NT2/D1 (cell line): ENCODE results near the gene SLC36A3.

Experiments used
- DNase-seq: peaks from one replicate; pipeline ENCODE4 v3.0.0-alpha.2; 2011; ENCODE audit warnings: low read depth, low spot score
- H3K27me3 ChIP-seq: 2 replicates; pipeline ENCODE4 v1.6.0; 2011; ENCODE audit warnings: mild to moderate bottlenecking; ENCODE audit not compliant: insufficient read length, insufficient read depth
- H3K36me3 ChIP-seq: 2 replicates; pipeline ENCODE4 v1.6.1; 2011; ENCODE audit warnings: mild to moderate bottlenecking, low read length, mixed read lengths; ENCODE audit not compliant: insufficient read depth, insufficient read length
- H3K4me1 ChIP-seq: 2 replicates; pipeline ENCODE4 v1.5.1; 2011; ENCODE audit not compliant: insufficient read depth, insufficient read length
- H3K4me3 ChIP-seq: 2 replicates; pipeline ENCODE4 v1.5.1; 2011; ENCODE audit warnings: low read depth; ENCODE audit not compliant: insufficient read length
- H3K9ac ChIP-seq: 2 replicates; pipeline ENCODE4 v1.6.0; 2011; ENCODE audit warnings: low read depth; ENCODE audit not compliant: insufficient read length
- H3K9me3 ChIP-seq: 2 replicates; pipeline ENCODE4 v1.5.1; 2011; ENCODE audit warnings: mild to moderate bottlenecking, low read length; ENCODE audit not compliant: insufficient read depth
- SUZ12 ChIP-seq: IDR thresholded peaks from 2 replicates; pipeline ENCODE4 v1.6.1; 2011; ENCODE audit not compliant: insufficient read length, insufficient read depth; ENCODE audit errors: extremely low read depth
- YY1 ChIP-seq: IDR thresholded peaks from 2 replicates; pipeline ENCODE4 v1.6.1; 2011; ENCODE audit not compliant: insufficient read length, insufficient read depth
- ZNF274 ChIP-seq: IDR thresholded peaks from 2 replicates; pipeline ENCODE4 v1.6.1; 2011; ENCODE audit warnings: mild to moderate bottlenecking, low read depth, low read length

Gene SLC36A3

DNA sequence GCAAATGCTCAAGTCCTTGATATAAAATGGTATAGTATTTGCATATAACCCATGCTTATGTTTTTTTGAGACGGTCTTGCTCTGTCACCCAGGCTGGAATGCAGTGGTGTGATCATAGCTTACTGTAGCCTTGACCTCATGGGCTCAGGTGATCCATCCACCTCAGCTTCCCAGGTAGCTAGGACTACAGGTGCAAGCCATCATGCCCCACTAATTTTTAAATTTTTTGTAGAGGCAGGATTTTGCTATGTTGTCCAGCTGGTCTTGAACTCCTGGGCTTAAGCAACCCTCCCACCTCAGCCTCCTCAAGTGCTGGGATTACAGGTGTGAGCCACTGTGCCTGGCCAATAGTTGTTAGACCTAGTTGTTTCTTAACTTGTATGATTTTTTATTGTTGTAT is 17.3 kb downstream of the SLC36A3 start:
- H3K4me1 ChIP-seq = no peaks in the 10 kb centered on the region
- no peaks in the 10 kb centered on the region for H3K27me3 ChIP-seq
- TF ChIP-seq YY1 = no peak
- no peak for TF ChIP-seq SUZ12
- no peak for TF ChIP-seq ZNF274
- H3K36me3 ChIP-seq = no peaks in the 10 kb centered on the region
- no peaks in the 10 kb centered on the region for H3K9me3 ChIP-seq
- H3K9ac ChIP-seq = no peak overlapping the region
- no peak overlapping the region for H3K4me3 ChIP-seq
- DNase-seq = no peak

DNA sequence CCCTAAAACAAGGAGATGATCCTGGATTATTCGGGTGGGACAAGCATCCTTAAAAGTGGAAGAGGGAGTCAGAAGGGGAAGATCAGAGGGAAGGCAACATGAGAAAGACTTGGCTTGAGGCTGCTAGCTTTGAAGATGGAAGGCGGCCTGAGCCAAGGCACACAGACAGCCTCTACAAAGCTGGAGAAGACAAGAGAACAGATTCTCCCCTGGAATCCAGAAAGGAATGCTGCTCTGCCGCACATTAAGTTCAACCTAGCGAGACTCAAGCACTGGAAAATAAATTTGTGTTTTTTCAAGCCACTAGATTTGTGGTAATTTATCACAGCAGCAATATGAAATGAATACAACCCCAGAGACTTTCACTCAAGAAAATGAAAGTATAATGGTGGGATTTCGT is 17.9 kb downstream of the SLC36A3 start:
- H3K4me3 ChIP-seq = no peak overlapping the region
- DNase-seq = no peak

DNA sequence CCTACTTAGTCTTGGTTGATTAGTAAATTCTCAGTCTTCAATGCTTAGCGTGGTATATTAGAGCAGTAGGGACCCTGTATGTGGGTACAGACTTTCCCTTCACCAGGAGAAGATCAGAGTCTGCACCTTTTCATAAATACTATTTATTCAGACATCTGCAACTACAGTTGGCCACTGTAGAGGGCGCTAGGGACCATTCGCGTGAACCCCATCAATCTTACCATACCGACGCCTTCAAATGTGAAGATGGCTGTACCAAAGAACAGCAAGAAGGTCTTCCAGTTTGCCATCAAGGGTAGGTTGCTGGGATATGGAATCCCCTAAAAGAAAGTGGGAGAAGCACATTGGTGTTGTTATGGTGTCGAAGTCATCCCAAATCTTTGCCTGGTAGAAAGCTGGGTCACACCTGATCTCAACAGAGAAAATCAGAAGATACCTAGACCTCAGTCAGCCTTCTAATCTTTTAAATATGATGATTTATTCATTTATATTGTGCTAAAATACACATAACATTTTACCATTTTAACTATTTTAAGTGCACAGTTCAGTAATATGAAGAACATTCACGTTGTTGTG is 19.1 kb downstream of the SLC36A3 start:
- no peaks in the 10 kb centered on the region for H3K27me3 ChIP-seq
- H3K9me3 ChIP-seq = no peaks in the 10 kb centered on the region
- no peak overlapping the region for H3K9ac ChIP-seq
- DNase-seq = no peak
- H3K4me1 ChIP-seq = no peaks in the 10 kb centered on the region
- no peak overlapping the region for H3K4me3 ChIP-seq
- H3K36me3 ChIP-seq = no peaks in the 10 kb centered on the region
- TF ChIP-seq ZNF274 (no peak), YY1 (no peak), SUZ12 (no peak)

More for the DNA sequence above, 17.9 kb downstream of the SLC36A3 start:
- Histone ChIP-seq H3K9me3 (no peaks in the 10 kb centered on the region), H3K9ac (no peak overlapping the region), H3K27me3 (no peaks in the 10 kb centered on the region), H3K4me1 (no peaks in the 10 kb centered on the region), H3K36me3 (no peaks in the 10 kb centered on the region)
- TF ChIP-seq YY1 (no peak), SUZ12 (no peak), ZNF274 (no peak)

DNA sequence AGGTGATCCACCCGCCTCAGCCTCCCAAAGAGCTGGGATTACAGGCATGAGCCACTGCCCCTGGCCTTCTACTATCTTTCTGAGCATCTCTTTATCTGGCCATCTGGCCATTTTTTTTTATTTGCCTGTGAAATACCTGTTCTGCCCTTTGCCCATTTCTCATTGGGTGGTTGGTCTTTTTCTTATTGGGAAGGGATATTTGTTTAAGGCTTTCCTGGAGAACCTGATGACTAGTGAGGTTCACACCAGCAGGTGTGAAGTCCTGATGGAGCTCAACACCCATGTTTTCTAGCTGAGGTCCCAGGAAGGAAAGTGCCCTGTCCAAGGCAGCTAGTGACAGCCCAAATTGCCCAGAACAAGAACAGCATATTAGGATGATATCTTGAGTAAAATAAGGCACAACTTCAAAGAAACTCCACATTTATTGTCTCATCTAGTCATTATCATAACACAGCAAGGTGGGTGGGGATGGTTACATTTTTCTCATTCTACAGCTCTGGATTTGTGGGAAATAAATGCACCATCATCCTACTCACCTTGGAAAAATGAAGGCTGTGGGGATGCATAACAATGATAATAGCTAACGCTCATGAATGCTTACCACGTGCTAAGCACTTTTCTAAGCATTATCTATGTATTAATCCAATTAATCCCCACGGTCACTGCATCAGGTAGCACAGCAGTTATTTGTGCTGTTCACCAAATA is 20.3 kb downstream of the SLC36A3 start:
- no peaks in the 10 kb centered on the region for H3K36me3 ChIP-seq
- no peak overlapping the region for H3K4me3 ChIP-seq
- TF ChIP-seq SUZ12 (no peak), ZNF274 (no peak), YY1 (no peak)
- no peaks in the 10 kb centered on the region for H3K27me3 ChIP-seq
- H3K9ac ChIP-seq = no peak overlapping the region
- DNase-seq = no peak
- H3K4me1 ChIP-seq = no peaks in the 10 kb centered on the region
- no peaks in the 10 kb centered on the region for H3K9me3 ChIP-seq

DNA sequence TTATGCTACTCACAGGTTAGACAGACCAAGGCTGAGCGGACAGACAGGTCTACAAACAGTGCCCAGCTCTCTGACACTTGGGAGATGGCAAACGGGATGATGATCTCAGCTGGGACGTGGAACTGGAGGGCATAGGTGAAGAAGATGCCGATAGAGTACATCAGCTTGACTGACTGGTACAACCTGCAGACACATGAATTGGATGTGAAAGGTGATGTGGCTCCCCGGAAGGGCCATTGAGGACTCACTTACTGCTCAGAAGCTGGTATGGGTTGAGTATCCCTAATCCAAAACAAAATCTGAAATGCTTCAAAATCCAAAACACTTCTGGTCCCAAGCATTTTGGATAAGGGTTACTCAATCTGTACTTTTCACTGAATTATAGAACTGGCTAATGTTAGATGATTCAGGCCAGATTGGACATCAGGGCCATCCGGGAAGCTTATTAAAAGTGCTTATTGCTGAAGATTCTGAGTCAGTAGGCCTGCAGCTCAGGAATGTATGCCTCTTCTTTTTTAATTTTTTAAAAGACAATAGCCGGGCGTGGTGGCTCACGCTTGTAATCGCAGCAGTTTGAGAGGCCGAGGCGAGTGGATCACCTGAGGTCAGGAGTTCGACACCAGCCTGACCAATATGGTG is 22.4 kb downstream of the SLC36A3 start:
- no peak for DNase-seq
- H3K9me3 ChIP-seq = no peaks in the 10 kb centered on the region
- H3K9ac ChIP-seq = no peak overlapping the region
- no peak for TF ChIP-seq YY1
- no peak for TF ChIP-seq SUZ12
- TF ChIP-seq ZNF274 = no peak
- no peaks in the 10 kb centered on the region for H3K36me3 ChIP-seq
- H3K4me3 ChIP-seq = no peak overlapping the region
- H3K4me1 ChIP-seq = no peaks in the 10 kb centered on the region
- no peaks in the 10 kb centered on the region for H3K27me3 ChIP-seq

DNA sequence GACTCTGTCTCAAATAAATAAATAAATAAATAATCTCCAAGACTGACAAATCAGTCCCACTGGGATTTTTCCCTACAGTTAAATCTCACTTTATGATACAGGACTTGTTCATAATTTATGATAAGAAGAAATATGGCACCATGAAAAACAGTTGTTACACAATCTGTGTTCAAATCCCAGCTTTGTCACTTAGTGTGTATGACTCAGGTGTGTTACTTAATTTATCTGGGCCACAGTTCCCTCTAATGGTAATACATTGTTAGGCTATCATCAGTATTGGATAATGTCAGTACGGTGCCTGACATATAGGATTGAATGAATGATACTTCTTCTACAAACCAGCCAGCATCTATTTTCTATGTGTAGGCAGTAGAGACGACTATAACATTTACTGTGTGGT is 23.1 kb downstream of the SLC36A3 start:
- H3K4me1 ChIP-seq = no peaks in the 10 kb centered on the region
- TF ChIP-seq ZNF274 = no peak
- no peak for TF ChIP-seq SUZ12
- no peak for TF ChIP-seq YY1
- no peaks in the 10 kb centered on the region for H3K27me3 ChIP-seq
- H3K9ac ChIP-seq = no peak overlapping the region
- no peaks in the 10 kb centered on the region for H3K36me3 ChIP-seq
- no peaks in the 10 kb centered on the region for H3K9me3 ChIP-seq
- H3K4me3 ChIP-seq = no peak overlapping the region
- no peak for DNase-seq

DNA sequence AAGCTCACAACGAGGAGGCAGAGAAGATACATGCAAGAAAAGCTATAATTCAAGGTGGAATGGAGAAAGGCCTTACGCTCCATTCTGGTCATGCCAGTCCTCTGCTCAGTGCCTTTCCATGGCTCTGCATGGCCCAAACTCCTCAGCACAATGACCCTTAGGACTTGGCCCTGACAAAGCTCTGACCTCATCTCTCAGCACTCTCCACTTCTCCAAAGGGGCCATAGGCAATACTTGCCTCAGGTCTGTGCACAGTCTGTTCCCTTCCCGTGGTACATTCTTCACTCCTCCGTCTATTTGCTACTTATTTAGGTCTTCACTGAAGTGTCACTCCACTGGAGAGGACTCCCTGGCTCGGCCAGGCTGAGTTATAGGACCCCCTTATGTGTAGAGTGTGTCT is 24.7 kb downstream of the SLC36A3 start:
- Histone ChIP-seq H3K36me3 (no peaks in the 10 kb centered on the region), H3K4me1 (no peaks in the 10 kb centered on the region), H3K4me3 (no peak overlapping the region), H3K27me3 (no peaks in the 10 kb centered on the region), H3K9ac (no peak overlapping the region), H3K9me3 (no peaks in the 10 kb centered on the region)
- no peak for TF ChIP-seq YY1
- TF ChIP-seq SUZ12 = no peak
- TF ChIP-seq ZNF274 = no peak
- no peak for DNase-seq
